Effector memory CD4-positive, alpha-beta T cell (primary cell): ENCODE measurements around the gene SNRPA.
"Not testable (repeated sequence)": the region's sequence is repeated elsewhere in the genome, so short reads cannot be mapped to it uniquely, and the experiment has no call there.

Source experiments
- DNase-seq, 3 donors: peaks; one replicate each; pipeline ENCODE4 v3.0.0-alpha.2; 2020
- H3K27ac ChIP-seq: 2 replicates; pipeline ENCODE4 v1.7.0; 2013; ENCODE audit warnings: mild to moderate bottlenecking, low read length, moderate library complexity; ENCODE audit not compliant: insufficient read depth, poor library complexity, severe bottlenecking
- H3K27me3 ChIP-seq: replicated peaks from 2 replicates; pipeline ENCODE4 v1.7.0; 2013; ENCODE audit warnings: mild to moderate bottlenecking, low read length; ENCODE audit not compliant: insufficient read depth, control insufficient read depth, poor library complexity, severe bottlenecking
- H3K36me3 ChIP-seq: 2 replicates; pipeline ENCODE4 v1.7.0; 2013; ENCODE audit warnings: mild to moderate bottlenecking, low read length, moderate library complexity; ENCODE audit not compliant: control insufficient read depth, insufficient read depth
- H3K4me1 ChIP-seq: 2 replicates; pipeline ENCODE4 v1.7.0; 2013; ENCODE audit warnings: low read length, mild to moderate bottlenecking; ENCODE audit not compliant: control insufficient read depth, insufficient read depth, poor library complexity, severe bottlenecking
- H3K4me3 ChIP-seq: 2 replicates; pipeline ENCODE4 v1.7.0; 2013; ENCODE audit warnings: low read length, low read depth, mild to moderate bottlenecking; ENCODE audit not compliant: insufficient read depth, poor library complexity, severe bottlenecking
- H3K9me3 ChIP-seq: 2 replicates; pipeline ENCODE4 v1.7.0; 2013; ENCODE audit warnings: mild to moderate bottlenecking, low read length, moderate library complexity; ENCODE audit not compliant: control insufficient read depth

SNRPA gene

DNA sequence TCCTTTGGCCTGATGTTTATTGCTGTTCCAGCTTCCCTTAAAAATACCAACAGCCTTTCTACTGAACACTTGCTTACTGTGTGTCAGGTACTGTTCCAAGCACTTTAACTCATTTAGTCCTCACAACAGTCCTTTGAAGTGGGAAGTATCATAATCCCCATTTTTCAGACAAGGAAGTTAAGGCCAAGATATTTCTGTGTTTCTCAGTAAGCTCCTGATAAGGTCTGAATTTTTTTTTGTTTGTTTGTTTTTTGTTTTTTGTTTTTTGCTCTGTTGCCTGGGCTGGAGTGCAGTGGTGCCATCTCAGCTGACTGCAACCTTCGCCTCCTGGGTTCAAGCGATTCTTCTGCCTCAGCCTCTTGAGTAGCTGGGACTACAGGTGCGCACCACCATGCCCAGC is 7.5 kb downstream of the SNRPA start:
- H3K36me3 ChIP-seq, result peaks cover 72% of the 10 kb centered on the region
- H3K4me1 ChIP-seq, result peaks cover 27% of the 10 kb centered on the region
- H3K27me3 ChIP-seq, result no peaks in the 10 kb centered on the region
- DNase-seq, result no peak
- no peaks in the 10 kb centered on the region for H3K9me3 ChIP-seq
- H3K27ac ChIP-seq, result no peak overlapping the region
- H3K4me3 ChIP-seq, result no peak overlapping the region

- H3K27ac ChIP-seq, result no peak overlapping the region
- peaks cover 80% of the 10 kb centered on the region for H3K36me3 ChIP-seq
- H3K4me3 ChIP-seq, result no peak overlapping the region
- no peak for DNase-seq
- no peaks in the 10 kb centered on the region for H3K27me3 ChIP-seq
- H3K9me3 ChIP-seq, result no peaks in the 10 kb centered on the region
- H3K4me1 ChIP-seq, result peaks cover 20% of the 10 kb centered on the region
These were observed 8.3 kb downstream of the SNRPA start for GRCh38 chr19:40759352-40759751.

DNA sequence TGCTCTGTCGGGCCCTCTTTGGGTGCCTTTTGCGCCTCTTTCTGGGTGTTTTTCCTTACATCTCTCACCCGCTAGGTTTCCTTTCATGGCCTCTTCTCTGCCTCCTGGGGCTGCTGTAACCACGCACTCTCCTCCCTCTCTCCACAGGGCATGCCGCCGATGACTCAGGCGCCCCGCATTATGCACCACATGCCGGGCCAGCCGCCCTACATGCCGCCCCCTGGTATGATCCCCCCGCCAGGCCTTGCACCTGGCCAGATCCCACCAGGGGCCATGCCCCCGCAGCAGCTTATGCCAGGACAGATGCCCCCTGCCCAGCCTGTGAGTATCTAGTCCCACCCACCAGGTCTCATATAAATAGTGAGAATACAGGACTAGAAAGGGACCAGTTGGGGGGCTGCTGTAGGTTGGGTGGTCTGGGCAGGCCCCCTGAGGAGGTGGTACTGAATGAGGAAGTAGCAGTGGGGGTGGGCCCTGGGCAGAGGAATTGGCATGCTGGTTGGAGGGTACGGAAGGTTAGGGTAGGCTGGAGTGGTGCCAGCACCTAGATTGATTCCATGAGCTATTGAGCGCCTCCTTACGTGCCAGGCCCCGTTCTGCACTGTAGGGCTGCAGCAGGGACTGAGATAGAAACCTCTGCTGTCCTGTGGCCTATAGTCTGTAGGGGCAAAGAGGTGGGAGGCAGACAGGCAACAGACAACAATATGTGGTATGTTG is 11.9 kb downstream of the SNRPA start:
- Histone ChIP-seq H3K4me3 (no peak overlapping the region), H3K9me3 (no peaks in the 10 kb centered on the region), H3K27me3 (no peaks in the 10 kb centered on the region), H3K27ac (no peak overlapping the region), H3K4me1 (no peaks in the 10 kb centered on the region), H3K36me3 (peaks cover 82% of the 10 kb centered on the region)
- no peak for DNase-seq

- no peak for DNase-seq
- Histone ChIP-seq H3K4me1 (no peaks in the 10 kb centered on the region), H3K27ac (peak overlapping the region; percentile 17), H3K4me3 (no peak overlapping the region), H3K36me3 (peaks cover 77% of the 10 kb centered on the region), H3K9me3 (no peaks in the 10 kb centered on the region), H3K27me3 (no peaks in the 10 kb centered on the region)
These were observed 12.5 kb downstream of the SNRPA start for GRCh38 chr19:40763526-40763925.

GRCh38 chr19:40763963-40764362 is 13.0 kb downstream of the SNRPA start:
- Histone ChIP-seq H3K27ac (peak overlapping the region; percentile 17), H3K4me3 (no peak overlapping the region), H3K27me3 (no peaks in the 10 kb centered on the region), H3K4me1 (no peaks in the 10 kb centered on the region), H3K36me3 (peaks cover 79% of the 10 kb centered on the region), H3K9me3 (no peaks in the 10 kb centered on the region)
- DNase-seq, result no peak

GRCh38 chr19:40766385-40766784 is 15.4 kb downstream of the SNRPA start:
- peaks cover 56% of the 10 kb centered on the region for H3K36me3 ChIP-seq
- not testable (repeated sequence) for H3K4me3 ChIP-seq, H3K4me1 ChIP-seq, H3K9me3 ChIP-seq, H3K27me3 ChIP-seq, DNase-seq, H3K27ac ChIP-seq

- DNase-seq, result no peak
- H3K4me1 ChIP-seq, result no peaks in the 10 kb centered on the region
- H3K27me3 ChIP-seq, result no peaks in the 10 kb centered on the region
- no peak overlapping the region for H3K27ac ChIP-seq
- H3K9me3 ChIP-seq, result no peaks in the 10 kb centered on the region
- peaks cover 31% of the 10 kb centered on the region for H3K36me3 ChIP-seq
- H3K4me3 ChIP-seq, result no peak overlapping the region
These were observed 17.9 kb downstream of the SNRPA start for GRCh38 chr19:40768869-40769268.

DNA sequence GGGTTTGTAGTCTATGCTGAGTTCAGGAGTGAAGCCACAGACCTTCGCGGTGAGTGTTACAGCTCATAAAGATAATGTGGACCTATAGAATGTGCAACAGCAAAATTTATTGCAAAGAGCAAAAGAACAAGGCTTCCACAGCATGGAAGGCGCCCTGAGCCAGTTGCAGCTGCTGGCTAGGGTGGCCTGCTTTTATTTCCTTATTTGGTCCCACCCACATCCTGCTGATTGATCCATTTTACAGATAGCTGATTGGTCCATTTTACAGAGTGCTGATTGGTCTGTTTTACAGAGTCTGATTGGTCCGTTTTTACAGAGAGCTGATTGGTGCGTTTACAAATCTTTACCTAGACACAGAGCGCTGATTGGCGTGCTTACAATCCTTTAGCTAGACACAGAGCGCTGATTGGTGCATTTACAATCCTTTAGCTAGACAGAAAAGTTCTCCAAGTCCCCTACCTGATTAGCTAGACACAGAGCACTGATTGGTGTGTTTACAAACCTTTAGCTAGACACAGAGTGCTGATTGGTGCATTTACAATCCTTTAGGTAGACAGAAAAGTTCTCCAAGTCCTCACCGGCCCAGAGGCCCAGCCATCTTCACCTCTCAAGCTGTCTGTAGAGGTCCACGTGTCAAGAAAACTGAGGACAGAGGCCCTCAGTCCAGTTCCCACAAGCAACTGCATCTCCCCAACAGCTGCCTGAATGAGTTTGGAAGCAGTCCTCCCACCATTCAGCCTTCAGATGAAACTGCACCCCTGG is 20.3 kb downstream of the SNRPA start:
- H3K4me3 ChIP-seq, H3K27me3 ChIP-seq, DNase-seq, H3K36me3 ChIP-seq, H3K27ac ChIP-seq, H3K9me3 ChIP-seq, H3K4me1 ChIP-seq: not testable (repeated sequence)

DNA sequence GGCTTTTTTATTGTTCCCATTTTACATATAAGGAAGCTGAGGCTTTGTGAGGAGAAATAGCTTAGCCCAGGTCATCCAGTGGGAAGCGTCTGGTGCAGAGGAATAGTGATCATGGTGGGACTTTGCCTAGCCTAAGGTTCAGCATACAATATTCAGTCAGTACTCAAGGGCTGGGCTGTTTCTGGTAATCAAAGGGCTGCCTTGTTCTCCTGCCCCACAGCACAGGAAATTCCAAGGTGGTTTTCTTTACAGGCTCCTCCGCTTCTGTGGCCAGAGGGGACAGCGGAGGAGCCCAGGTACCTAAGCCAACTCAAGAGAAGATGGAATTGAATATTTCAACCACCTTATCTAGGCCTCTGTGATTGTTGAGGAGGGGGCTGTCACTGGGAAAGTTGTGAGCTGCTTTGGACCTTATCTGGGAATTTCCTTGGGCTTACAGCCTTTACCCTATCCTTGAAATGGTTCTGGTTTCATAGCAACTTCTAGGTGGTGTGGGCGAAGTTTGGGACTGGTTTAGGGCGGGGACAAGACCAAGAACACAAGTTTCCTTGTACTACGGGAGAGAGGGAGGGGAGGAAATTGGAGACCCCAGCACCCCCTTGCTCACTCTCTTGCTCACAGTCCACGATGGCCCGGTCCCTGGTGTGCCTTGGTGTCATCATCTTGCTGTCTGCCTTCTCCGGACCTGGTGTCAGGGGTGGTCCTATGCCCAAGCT is 24.1 kb downstream of the SNRPA start, which contains the start of gene MIA:
MIA (plus strand) TSS at position 606 of the 716 bp plus-strand sequence; CDS start at position 628, 22 bp downstream.
- DNase-seq, result no peak
- H3K27me3 ChIP-seq, result no peaks in the 10 kb centered on the region
- H3K9me3 ChIP-seq, result no peaks in the 10 kb centered on the region
- no peak within 1 kb of the TSS for H3K4me3 ChIP-seq
- no peak within 1 kb of the TSS for H3K27ac ChIP-seq
- peaks cover 12% of the 10 kb centered on the region for H3K4me1 ChIP-seq
- H3K36me3 ChIP-seq, result no peaks in the 10 kb centered on the region

GRCh38 chr19:40775632-40776022 is 24.6 kb downstream of the SNRPA start:
- no peak overlapping the region for H3K27ac ChIP-seq
- no peaks in the 10 kb centered on the region for H3K27me3 ChIP-seq
- H3K4me3 ChIP-seq, result no peak overlapping the region

More at GRCh38 chr19:40775632-40776022, 24.6 kb downstream of the SNRPA start:
- H3K4me1 ChIP-seq, result peaks cover 12% of the 10 kb centered on the region
- no peaks in the 10 kb centered on the region for H3K36me3 ChIP-seq
- no peaks in the 10 kb centered on the region for H3K9me3 ChIP-seq
- no peak for DNase-seq
